T-cell (primary cell): Measurements from ENCODE around the gene RASSF4. TPM values are rescaled to one million over a fixed set of nuclear protein-coding genes. Genes with fewer than 3 reads are reported as not detected.

Experiments used
- ATAC-seq, 4 experiments: fragments of 200-7000 bp in 3 of 4; fragments of 150-1000 bp in 1 of 4; cut with Tn5 transposase; replicated peaks in 1 of 4; 1 replicate in 3 of 4; 2 replicates in 1 of 4; pipeline ENCODE4 v1.10.0; 2021; ENCODE audit warnings: moderate library complexity in 3 of 4, mild to moderate bottlenecking in 2 of 4, moderate number of reproducible peaks in 1 of 4
- CTCF ChIA-PET, 2 donors: fragments of 300-600 bp; sonication (Branson Sonifier 250); formaldehyde crosslinking; loops; one replicate each; lab custom pipeline; 2022; ENCODE audit warnings: antibody characterized with exemption in 2 of 2; lab: Charles Lee
- POLR2A ChIA-PET, 2 donors: fragments of 300-600 bp; sonication (Branson Sonifier 250); formaldehyde crosslinking; loops; one replicate each; lab custom pipeline; 2022; ENCODE audit warnings: antibody characterized with exemption in 2 of 2; lab: Charles Lee
- DNase-seq, 35 experiments: peaks; one replicate each; pipeline versions ENCODE4 v3.0.0 to v3.0.0-alpha.2; 2013 to 2023
- H3K27ac ChIP-seq: one replicate; pipeline ENCODE4 v1.5.1; 2013; ENCODE audit warnings: low read length
- H3K27me3 ChIP-seq, 2 experiments: replicated peaks in 1 of 2; 1 replicate in 1 of 2; 2 replicates in 1 of 2; pipeline versions ENCODE4 v1.6.1 to v1.7.0; 2013; ENCODE audit warnings: low read length in 1 of 2, mixed read lengths in 1 of 2; ENCODE audit not compliant: control insufficient read depth in 2 of 2, insufficient read depth in 2 of 2; ENCODE audit errors: extremely low read depth in 1 of 2
- H3K36me3 ChIP-seq, 2 donors: 1 replicate in 1 of 2; 2 replicates in 1 of 2; pipeline versions ENCODE4 v1.6.1 to v1.7.0; 2013; ENCODE audit warnings: low read length in 1 of 2; ENCODE audit not compliant: control insufficient read depth in 2 of 2, insufficient read depth in 1 of 2; ENCODE audit errors: extremely low read depth in 1 of 2
- H3K4me1 ChIP-seq, 2 experiments: 1 replicate in 1 of 2; 2 replicates in 1 of 2; pipeline versions ENCODE4 v1.6.1 to v1.7.0; 2013; ENCODE audit warnings: low read length in 2 of 2, mixed read lengths in 1 of 2; ENCODE audit not compliant: insufficient read depth in 2 of 2, control insufficient read depth in 1 of 2; ENCODE audit errors: extremely low read depth in 1 of 2
- H3K4me3 ChIP-seq, 2 donors: 1 replicate in 1 of 2; 2 replicates in 1 of 2; pipeline versions ENCODE4 v1.5.1 to v1.7.0; 2013; ENCODE audit warnings: mild to moderate bottlenecking in 2 of 2, low read length in 1 of 2, moderate library complexity in 1 of 2; ENCODE audit not compliant: control insufficient read depth in 1 of 2; ENCODE audit errors: extremely low read depth in 1 of 2
- H3K9me3 ChIP-seq: 2 replicates; pipeline ENCODE4 v1.7.0; 2013
- H3K27ac Mint-ChIP-seq, 2 donors: one replicate each; pipeline ENCODE4 v1.8.0; 2020 to 2021; ENCODE audit warnings: mild to moderate bottlenecking in 2 of 2, mixed read lengths in 2 of 2
- H3K27me3 Mint-ChIP-seq, 2 donors: one replicate each; pipeline ENCODE4 v1.8.0; 2021 to 2022; ENCODE audit warnings: mixed read lengths in 2 of 2
- H3K36me3 Mint-ChIP-seq: one replicate; pipeline ENCODE4 v1.8.0; 2021; ENCODE audit warnings: mixed read lengths
- H3K4me1 Mint-ChIP-seq, 3 donors: one replicate each; pipeline ENCODE4 v1.8.0; 2020 to 2022; ENCODE audit warnings: mixed read lengths in 3 of 3, mild to moderate bottlenecking in 1 of 3
- H3K4me3 Mint-ChIP-seq, 3 donors: one replicate each; pipeline ENCODE4 v1.8.0; 2020 to 2022; ENCODE audit warnings: mild to moderate bottlenecking in 3 of 3, mixed read lengths in 3 of 3, moderate library complexity in 3 of 3
- H3K9me3 Mint-ChIP-seq, 3 donors: one replicate each; pipeline ENCODE4 v1.8.0; 2020 to 2022; ENCODE audit warnings: mixed read lengths in 3 of 3
- WGBS: methylation state at CpG from one replicate; pipeline ENCODE4 v1.1.5; 2013; ENCODE audit warnings: missing lambda C conversion rate; ENCODE audit not compliant: insufficient coverage; 5-methylcytosine and 5-hydroxymethylcytosine counted together
- total RNA-seq, 35 experiments: library from RNA in 6 of 35; stranded (reverse) in 6 of 35; fragments of 120-200 nt in 1 of 35; gene quantifications; one replicate each; pipeline versions ENCODE4 v1.2.1 to v1.2.4 and lab custom pipeline; 2013 to 2026

The RASSF4 gene
- total RNA-seq, 5 donors from 2014 or later (not counting 1 experiment from before 2014, with no cell fraction given), result 0.55 to 2.8 (median 1.7) TPM

DNA sequence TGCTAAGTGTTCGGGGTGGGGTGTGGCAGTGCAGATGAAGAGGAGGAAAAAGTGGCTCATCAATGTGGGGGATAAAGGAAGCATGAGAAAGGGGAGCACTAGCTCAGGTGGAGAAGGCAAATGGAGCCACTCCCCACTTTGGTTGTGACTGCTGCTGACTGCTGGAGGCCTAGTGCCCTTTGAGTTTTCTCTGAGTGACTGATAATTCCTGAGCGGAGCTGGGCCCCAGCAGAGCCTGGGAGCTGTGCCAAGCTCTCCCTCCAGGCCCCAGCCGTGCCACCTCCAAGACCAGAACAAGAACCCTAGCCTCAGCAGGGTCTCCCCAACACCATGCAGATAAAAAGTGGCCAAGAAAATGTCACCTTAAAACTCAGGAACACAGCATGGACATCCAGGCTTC lies 9.7 kb upstream of the RASSF4 start:
- no peak overlapping the region for H3K27ac ChIP-seq
- Mint-ChIP-seq H3K36me3 (peaks cover 10% of the 10 kb centered on the region), H3K4me1 (peaks cover 0 to 11% (median 6%) of the 10 kb centered on the region in 3 donors), H3K9me3 (peaks cover 0 to 4% (median 4%) of the 10 kb centered on the region in 3 donors), H3K27me3 (no peaks in the 10 kb centered on the region), H3K27ac (no peak overlapping the region), H3K4me3 (no peak overlapping the region)
- DNase-seq (no peak), ATAC-seq (no peak)
- CTCF ChIA-PET, result interaction anchor here in 1 of 2 donors (0.5 kb wide), 1 partner anchor 81 kb away, joined by 4 read pairs; no protein-coding TSS in a partner anchor
- no peaks in the 10 kb centered on the region for H3K9me3 ChIP-seq
- no peaks in the 10 kb centered on the region for H3K36me3 ChIP-seq
- H3K4me1 ChIP-seq, result no peaks in the 10 kb centered on the region
- no peaks in the 10 kb centered on the region for H3K27me3 ChIP-seq
- H3K4me3 ChIP-seq, result no peak overlapping the region
- WGBS, result 79% methylated on average over 3 of the region's 3 CpGs
- POLR2A ChIA-PET, result no interaction called here

DNA sequence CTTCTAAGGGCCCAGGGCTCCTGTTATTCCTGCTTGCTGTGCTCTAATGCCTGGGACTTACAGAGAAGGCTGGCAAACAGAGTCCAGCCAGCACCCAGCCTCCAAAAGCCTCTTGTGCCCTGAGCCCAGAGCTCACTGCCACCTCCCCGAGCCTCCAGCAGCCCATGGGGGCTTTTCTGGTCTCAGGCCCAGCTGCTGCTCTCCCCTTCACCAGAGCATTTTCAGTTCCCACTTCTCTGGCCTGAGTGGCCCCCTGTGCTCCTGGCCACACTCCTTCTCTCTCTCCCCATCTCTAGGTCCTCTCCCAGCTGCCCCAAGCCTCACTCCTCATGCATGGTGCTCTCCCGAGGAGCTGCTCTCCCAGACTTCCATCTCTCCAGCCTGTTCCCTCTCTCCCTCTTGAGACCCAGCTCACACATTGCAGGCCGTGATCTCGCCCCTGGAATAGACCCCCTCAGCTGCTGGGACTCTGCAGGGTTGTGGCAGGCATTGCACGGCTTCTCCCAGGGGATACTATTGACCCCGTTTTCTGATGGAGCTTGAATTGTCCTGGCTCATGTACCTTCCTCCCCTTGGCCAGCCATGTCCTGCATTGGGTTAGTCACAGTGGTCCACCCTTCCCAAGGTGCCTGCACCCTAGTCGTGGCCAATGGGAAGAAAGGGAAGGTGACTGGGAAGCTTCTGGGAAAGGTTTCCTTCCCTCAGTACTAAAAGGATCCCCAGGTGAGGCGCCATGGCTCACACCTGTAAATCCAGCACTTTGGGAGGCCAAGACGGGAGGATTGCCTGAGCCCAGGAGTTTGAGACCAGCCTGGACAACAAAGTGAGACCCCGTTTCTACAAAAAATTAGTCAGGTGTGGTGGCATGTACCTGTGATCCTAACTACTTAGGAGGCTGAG lies 9.0 kb upstream of the RASSF4 start:
- H3K27ac ChIP-seq, result no peak overlapping the region
- no peaks in the 10 kb centered on the region for H3K9me3 ChIP-seq
- ATAC-seq (no peak), DNase-seq (peak in 1 of 35 experiments; percentile 11)
- H3K4me3 Mint-ChIP-seq, result no peak overlapping the region
- no peaks in the 10 kb centered on the region for H3K27me3 Mint-ChIP-seq
- H3K4me1 Mint-ChIP-seq, result peaks cover 0 to 11% (median 8%) of the 10 kb centered on the region in 3 donors
- H3K4me3 ChIP-seq, result no peak overlapping the region
- 88% methylated on average over 9 of the region's 10 CpGs for WGBS
- ChIA-PET POLR2A (no interaction called here), CTCF (interaction anchor here in 1 of 2 donors (0.5 kb wide), 1 partner anchor 82 kb away, joined by 4 read pairs; no protein-coding TSS in a partner anchor)
- no peaks in the 10 kb centered on the region for H3K36me3 ChIP-seq
- H3K36me3 Mint-ChIP-seq, result peaks cover 10% of the 10 kb centered on the region
- no peak overlapping the region for H3K27ac Mint-ChIP-seq
- no peaks in the 10 kb centered on the region for H3K4me1 ChIP-seq
- no peaks in the 10 kb centered on the region for H3K9me3 Mint-ChIP-seq
- H3K27me3 ChIP-seq, result no peaks in the 10 kb centered on the region

DNA sequence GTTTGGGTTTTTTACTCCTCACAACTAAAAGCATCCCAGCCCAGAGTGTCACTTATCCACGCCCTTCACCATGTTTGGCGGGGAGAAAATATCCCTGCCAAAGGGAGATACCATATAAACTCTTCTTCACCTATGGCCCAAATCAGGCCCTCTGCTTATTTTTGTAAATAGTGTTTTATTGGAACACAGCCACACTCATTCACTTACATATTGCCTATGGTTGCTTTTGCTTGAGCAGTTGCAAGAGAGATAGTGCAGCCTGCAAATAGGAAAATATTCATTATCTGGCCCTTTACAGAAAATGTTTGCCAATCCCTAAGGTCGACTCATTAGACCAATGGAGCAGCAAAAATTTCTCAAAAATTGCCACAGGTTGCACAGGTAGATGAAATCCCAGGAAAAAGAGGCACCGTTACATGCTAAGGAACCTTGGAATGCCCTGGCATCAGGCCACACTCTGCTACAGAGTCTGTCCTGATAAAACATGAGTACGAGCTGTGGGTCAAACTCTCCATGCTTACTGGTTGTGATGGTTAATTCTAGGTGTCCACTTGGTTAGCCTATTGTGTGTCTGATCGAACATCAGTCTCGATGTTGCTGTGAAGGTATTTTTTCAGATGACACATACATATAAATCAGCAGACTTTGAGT lies 7.9 kb upstream of the RASSF4 start:
- Mint-ChIP-seq H3K4me1 (peaks cover 3 to 16% (median 8%) of the 10 kb centered on the region in 3 donors), H3K27ac (no peak overlapping the region), H3K4me3 (no peak overlapping the region), H3K27me3 (no peaks in the 10 kb centered on the region), H3K9me3 (peaks cover 0 to 3% (median 0%) of the 10 kb centered on the region in 3 donors), H3K36me3 (peaks cover 18% of the 10 kb centered on the region)
- H3K27ac ChIP-seq, result no peak overlapping the region
- DNase-seq, result no peak
- POLR2A ChIA-PET, result no interaction called here
- H3K4me3 ChIP-seq, result no peak overlapping the region
- no peaks in the 10 kb centered on the region for H3K9me3 ChIP-seq
- H3K36me3 ChIP-seq, result peaks cover 0 to 3% of the 10 kb centered on the region in 2 donors
- no peak for ATAC-seq
- no peaks in the 10 kb centered on the region for H3K27me3 ChIP-seq
- 89% methylated on average over 3 of the region's 7 CpGs for WGBS
- CTCF ChIA-PET, result no interaction called here
- H3K4me1 ChIP-seq, result no peaks in the 10 kb centered on the region

DNA sequence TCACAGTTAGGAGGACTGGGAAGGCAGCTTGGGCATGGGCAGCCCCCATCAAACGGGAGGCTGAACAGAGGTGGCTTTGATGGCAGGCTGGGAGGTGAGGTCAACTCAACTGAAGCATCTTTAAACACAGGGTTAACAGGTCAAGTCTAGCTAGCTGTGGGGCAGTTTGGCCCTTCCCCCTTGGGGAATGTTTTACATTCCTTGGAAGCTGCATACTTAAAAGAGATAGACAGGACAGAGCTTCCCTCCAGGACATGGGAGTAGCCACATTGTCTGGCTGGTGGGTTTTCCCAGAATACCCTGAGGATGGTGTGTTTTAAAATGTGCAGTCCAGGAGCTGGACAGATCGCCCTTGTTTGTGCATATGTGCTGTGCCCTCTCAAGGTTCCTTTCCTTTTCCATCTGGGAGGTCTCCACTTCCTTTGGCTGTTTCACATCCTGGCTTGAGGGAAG lies 6.8 kb upstream of the RASSF4 start:
- H3K4me1 ChIP-seq, result no peaks in the 10 kb centered on the region
- H3K27me3 Mint-ChIP-seq, result no peaks in the 10 kb centered on the region
- ChIA-PET CTCF (no interaction called here), POLR2A (no interaction called here)
- no peak overlapping the region for H3K27ac Mint-ChIP-seq
- H3K4me3 Mint-ChIP-seq, result no peak overlapping the region
- peaks cover 0 to 3% (median 2%) of the 10 kb centered on the region in 3 donors for H3K9me3 Mint-ChIP-seq
- WGBS, result 94% methylated on average over 2 of the region's 2 CpGs
- peaks cover 22% of the 10 kb centered on the region for H3K36me3 Mint-ChIP-seq
- no peaks in the 10 kb centered on the region for H3K27me3 ChIP-seq
- H3K4me1 Mint-ChIP-seq, result peaks cover 8 to 15% (median 12%) of the 10 kb centered on the region in 3 donors
- H3K27ac ChIP-seq, result no peak overlapping the region
- ATAC-seq (no peak), DNase-seq (peak in 1 of 35 experiments; percentile 11)
- peaks cover 0 to 5% of the 10 kb centered on the region in 2 donors for H3K36me3 ChIP-seq
- H3K4me3 ChIP-seq, result no peak overlapping the region
- H3K9me3 ChIP-seq, result no peaks in the 10 kb centered on the region

DNA sequence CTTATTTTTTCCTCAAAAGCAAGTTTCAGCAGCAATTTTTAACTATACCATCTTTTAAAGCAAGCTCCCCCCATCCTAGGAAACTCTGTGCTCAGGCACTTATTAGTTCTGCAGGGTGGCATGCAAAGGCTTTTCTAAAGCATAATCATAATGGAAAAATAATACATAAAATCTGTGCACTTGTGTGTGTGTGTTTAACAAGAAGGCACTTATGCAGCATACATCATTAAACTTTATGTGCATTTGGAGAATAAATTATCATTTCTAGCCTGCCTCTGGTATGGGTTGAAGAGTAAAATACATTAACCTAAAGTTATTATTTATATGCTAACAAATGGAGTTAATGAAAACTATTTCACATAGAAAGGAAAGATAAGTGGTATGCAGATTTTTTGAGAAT lies 5.6 kb upstream of the RASSF4 start:
- H3K4me1 ChIP-seq, result peaks cover 5 to 12% of the 10 kb centered on the region in 2 experiments
- no peaks in the 10 kb centered on the region for H3K27me3 ChIP-seq
- ChIA-PET POLR2A (no interaction called here), CTCF (interaction anchor here in 1 of 2 donors (1.0 kb wide), 1 partner anchor 21 kb away, joined by 4 read pairs; no protein-coding TSS in a partner anchor)
- no peaks in the 10 kb centered on the region for H3K9me3 ChIP-seq
- Mint-ChIP-seq H3K9me3 (peaks cover 0 to 3% (median 2%) of the 10 kb centered on the region in 3 donors), H3K36me3 (peaks cover 22% of the 10 kb centered on the region), H3K27me3 (no peaks in the 10 kb centered on the region), H3K27ac (no peak overlapping the region), H3K4me1 (peaks cover 20 to 24% (median 23%) of the 10 kb centered on the region in 3 donors), H3K4me3 (no peak overlapping the region)
- ATAC-seq, result no peak
- DNase-seq, result no peak
- peaks cover 0 to 5% of the 10 kb centered on the region in 2 donors for H3K36me3 ChIP-seq
- no peak overlapping the region for H3K4me3 ChIP-seq
- H3K27ac ChIP-seq, result no peak overlapping the region

DNA sequence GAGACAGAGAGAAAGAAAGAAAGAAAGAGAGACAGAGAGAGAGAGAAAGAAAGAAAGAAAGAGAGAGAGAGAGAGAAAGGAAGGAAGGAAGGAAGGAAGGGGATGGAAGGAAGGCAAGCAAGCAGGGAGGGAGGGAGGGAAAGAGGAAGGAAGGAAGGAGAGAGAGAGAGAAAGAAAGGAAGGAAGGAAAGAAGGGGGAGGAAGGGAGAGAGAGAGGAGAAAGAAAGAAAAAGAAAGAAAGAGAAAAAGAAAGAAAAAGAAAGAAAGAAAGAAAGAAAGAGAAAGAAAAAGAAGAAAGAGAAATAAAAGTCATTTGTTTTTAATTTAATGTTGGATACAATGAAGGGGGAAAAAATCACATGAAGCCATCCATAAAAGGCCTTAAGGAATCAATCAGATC lies 4.6 kb upstream of the RASSF4 start:
- peaks cover 22% of the 10 kb centered on the region for H3K36me3 Mint-ChIP-seq
- ChIA-PET POLR2A (no interaction called here), CTCF (no interaction called here)
- DNase-seq, result no peak
- H3K4me3 Mint-ChIP-seq, result no peak overlapping the region
- peaks cover 0 to 3% (median 2%) of the 10 kb centered on the region in 3 donors for H3K9me3 Mint-ChIP-seq
- Histone ChIP-seq H3K4me1 (peaks cover 5 to 18% of the 10 kb centered on the region in 2 experiments), H3K27ac (no peak overlapping the region), H3K27me3 (no peaks in the 10 kb centered on the region), H3K9me3 (no peaks in the 10 kb centered on the region), H3K36me3 (peaks cover 0 to 5% of the 10 kb centered on the region in 2 donors), H3K4me3 (no peak overlapping the region)
- ATAC-seq, result no peak
- H3K4me1 Mint-ChIP-seq, result peaks cover 21 to 25% (median 24%) of the 10 kb centered on the region in 3 donors
- no peaks in the 10 kb centered on the region for H3K27me3 Mint-ChIP-seq
- H3K27ac Mint-ChIP-seq, result peak overlapping the region in 1 of 2 donors; percentile 28
